ENCODE results near the gene PARN. TPM values are rescaled to one million over a fixed set of nuclear protein-coding genes. Genes with fewer than 3 reads are reported as not detected.

Gene PARN
- total and polyA plus RNA-seq, 2 donors (not counting 1 experiment from before 2014, with no cell fraction given) = 26.7 to 32.9 TPM

- H3K36me3 ChIP-seq (ENCODE audit: control insufficient read depth, insufficient read depth, low read length) = peaks cover 5% of the 10 kb centered on the region
- H3K4me3 ChIP-seq (replicated peaks in 1 of 4; ENCODE audit: control extremely low read depth in 1 of 4, insufficient read depth in 1 of 4, low read depth in 3 of 4, low read length in 4 of 4) = no peak overlapping the region
- H3K9me3 ChIP-seq (ENCODE audit: control insufficient read depth, insufficient read depth, low read depth, low read length) = no peaks in the 10 kb centered on the region
- no peak for DNase-seq (ENCODE audit: low read depth in 2 of 2)
- H4K20me1 ChIP-seq (ENCODE audit: control insufficient read depth, extremely low read depth, insufficient read depth, low read length) = no peaks in the 10 kb centered on the region
- H3K27ac ChIP-seq (ENCODE audit: insufficient read depth, low read length) = no peak overlapping the region
- H3K4me1 ChIP-seq (ENCODE audit: control insufficient read depth, extremely low read depth, insufficient read depth, low read length) = no peaks in the 10 kb centered on the region
- H3K9ac ChIP-seq (ENCODE audit: insufficient read depth, low read length) = no peak overlapping the region
- H3K4me2 ChIP-seq (ENCODE audit: extremely low read depth, insufficient read depth, low read length) = no peak overlapping the region
- no peaks in the 10 kb centered on the region for H3K27me3 ChIP-seq (ENCODE audit: control insufficient read depth, insufficient read depth, low read length)
- TF ChIP-seq EZH2 (IDR thresholded peaks at IDR 0.05; ENCODE audit: low read length, missing control alignments) = no peak
- TF ChIP-seq, protein P1, sequence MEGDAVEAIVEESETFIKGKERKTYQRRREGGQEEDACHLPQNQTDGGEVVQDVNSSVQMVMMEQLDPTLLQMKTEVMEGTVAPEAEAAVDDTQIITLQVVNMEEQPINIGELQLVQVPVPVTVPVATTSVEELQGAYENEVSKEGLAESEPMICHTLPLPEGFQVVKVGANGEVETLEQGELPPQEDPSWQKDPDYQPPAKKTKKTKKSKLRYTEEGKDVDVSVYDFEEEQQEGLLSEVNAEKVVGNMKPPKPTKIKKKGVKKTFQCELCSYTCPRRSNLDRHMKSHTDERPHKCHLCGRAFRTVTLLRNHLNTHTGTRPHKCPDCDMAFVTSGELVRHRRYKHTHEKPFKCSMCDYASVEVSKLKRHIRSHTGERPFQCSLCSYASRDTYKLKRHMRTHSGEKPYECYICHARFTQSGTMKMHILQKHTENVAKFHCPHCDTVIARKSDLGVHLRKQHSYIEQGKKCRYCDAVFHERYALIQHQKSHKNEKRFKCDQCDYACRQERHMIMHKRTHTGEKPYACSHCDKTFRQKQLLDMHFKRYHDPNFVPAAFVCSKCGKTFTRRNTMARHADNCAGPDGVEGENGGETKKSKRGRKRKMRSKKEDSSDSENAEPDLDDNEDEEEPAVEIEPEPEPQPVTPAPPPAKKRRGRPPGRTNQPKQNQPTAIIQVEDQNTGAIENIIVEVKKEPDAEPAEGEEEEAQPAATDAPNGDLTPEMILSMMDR (conservative IDR thresholded peaks at IDR 0.05 in 1 of 2, IDR thresholded peaks at IDR 0.05 in 1 of 2; ENCODE audit: low read depth in 1 of 2, low read length in 2 of 2) = no peak
- no peaks in the 10 kb centered on the region for H3K79me2 ChIP-seq (ENCODE audit: control insufficient read depth, insufficient read depth, low read length)
- no peak overlapping the region for H2AFZ ChIP-seq (ENCODE audit: low read length)
These were observed 21.9 kb downstream of the PARN start for GRCh38 chr16:14608111-14608566.

GRCh38 chr16:14606102-14606501 lies 24.0 kb downstream of the PARN start:
- H3K27me3 ChIP-seq (ENCODE audit: control insufficient read depth, insufficient read depth, low read length) = no peaks in the 10 kb centered on the region
- no peak overlapping the region for H3K27ac ChIP-seq (ENCODE audit: insufficient read depth, low read length)
- no peaks in the 10 kb centered on the region for H3K9me3 ChIP-seq (ENCODE audit: control insufficient read depth, insufficient read depth, low read depth, low read length)
- H3K4me3 ChIP-seq (replicated peaks in 1 of 4; ENCODE audit: control extremely low read depth in 1 of 4, insufficient read depth in 1 of 4, low read depth in 3 of 4, low read length in 4 of 4) = no peak overlapping the region
- no peak overlapping the region for H3K4me2 ChIP-seq (ENCODE audit: extremely low read depth, insufficient read depth, low read length)
- no peak overlapping the region for H2AFZ ChIP-seq (ENCODE audit: low read length)
- peaks cover 7% of the 10 kb centered on the region for H3K36me3 ChIP-seq (ENCODE audit: control insufficient read depth, insufficient read depth, low read length)
- H3K4me1 ChIP-seq (ENCODE audit: control insufficient read depth, extremely low read depth, insufficient read depth, low read length) = no peaks in the 10 kb centered on the region
- H4K20me1 ChIP-seq (ENCODE audit: control insufficient read depth, extremely low read depth, insufficient read depth, low read length) = no peaks in the 10 kb centered on the region
- no peaks in the 10 kb centered on the region for H3K79me2 ChIP-seq (ENCODE audit: control insufficient read depth, insufficient read depth, low read length)
- DNase-seq (ENCODE audit: low read depth in 2 of 2) = no peak
- no peak overlapping the region for H3K9ac ChIP-seq (ENCODE audit: insufficient read depth, low read length)
- TF ChIP-seq, protein P1 (conservative IDR thresholded peaks at IDR 0.05 in 1 of 2, IDR thresholded peaks at IDR 0.05 in 1 of 2; ENCODE audit: low read depth in 1 of 2, low read length in 2 of 2) = no peak
- no peak for TF ChIP-seq EZH2 (IDR thresholded peaks at IDR 0.05; ENCODE audit: low read length, missing control alignments)

DNA sequence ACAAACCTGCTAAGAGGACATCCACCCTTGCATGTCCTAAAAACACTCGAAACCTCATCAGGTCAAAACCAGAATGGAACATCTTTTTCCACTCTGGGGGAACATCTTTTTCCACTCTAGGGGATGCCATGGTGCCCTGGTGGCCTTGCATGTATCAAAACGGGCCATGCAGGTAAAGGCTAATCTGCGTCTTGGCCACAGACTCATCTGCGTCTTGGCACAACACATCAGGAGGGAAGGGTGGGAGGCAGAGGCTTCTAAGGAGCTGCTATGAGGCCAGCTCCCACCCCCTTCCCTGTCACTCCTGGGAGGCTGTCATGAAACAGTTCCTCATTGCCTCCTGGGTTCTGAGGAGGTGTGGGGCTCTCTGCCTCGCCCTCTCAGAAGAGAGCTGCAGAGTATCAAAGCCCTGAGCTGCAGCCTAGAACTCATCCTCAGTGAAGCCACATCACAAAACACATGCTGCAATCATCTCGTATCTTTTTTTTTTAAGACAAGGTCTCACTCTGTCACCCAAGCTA lies 27.6 kb downstream of the PARN start:
- no peaks in the 10 kb centered on the region for H3K9me3 ChIP-seq (ENCODE audit: control insufficient read depth, insufficient read depth, low read depth, low read length)
- no peaks in the 10 kb centered on the region for H3K27me3 ChIP-seq (ENCODE audit: control insufficient read depth, insufficient read depth, low read length)
- H3K4me3 ChIP-seq (replicated peaks in 1 of 4; ENCODE audit: control extremely low read depth in 1 of 4, insufficient read depth in 1 of 4, low read depth in 3 of 4, low read length in 4 of 4) = no peak overlapping the region
- peaks cover 7% of the 10 kb centered on the region for H3K36me3 ChIP-seq (ENCODE audit: control insufficient read depth, insufficient read depth, low read length)
- TF ChIP-seq EZH2 (IDR thresholded peaks at IDR 0.05; ENCODE audit: low read length, missing control alignments) = no peak
- TF ChIP-seq, protein P1 (conservative IDR thresholded peaks at IDR 0.05 in 1 of 2, IDR thresholded peaks at IDR 0.05 in 1 of 2; ENCODE audit: low read depth in 1 of 2, low read length in 2 of 2) = no peak
- no peak overlapping the region for H3K27ac ChIP-seq (ENCODE audit: insufficient read depth, low read length)
- H2AFZ ChIP-seq (ENCODE audit: low read length) = no peak overlapping the region
- H3K4me1 ChIP-seq (ENCODE audit: control insufficient read depth, extremely low read depth, insufficient read depth, low read length) = no peaks in the 10 kb centered on the region
- no peaks in the 10 kb centered on the region for H4K20me1 ChIP-seq (ENCODE audit: control insufficient read depth, extremely low read depth, insufficient read depth, low read length)
- no peaks in the 10 kb centered on the region for H3K79me2 ChIP-seq (ENCODE audit: control insufficient read depth, insufficient read depth, low read length)
- H3K4me2 ChIP-seq (ENCODE audit: extremely low read depth, insufficient read depth, low read length) = no peak overlapping the region
- DNase-seq (ENCODE audit: low read depth in 2 of 2) = no peak
- H3K9ac ChIP-seq (ENCODE audit: insufficient read depth, low read length) = no peak overlapping the region
